CD4-positive, alpha-beta T cell (primary cell): ENCODE data around the gene GALNT2. TPM values are rescaled to one million over a fixed set of nuclear protein-coding genes. Genes with fewer than 3 reads are reported as not detected.

ENCODE experiments used
- ATAC-seq: fragments of 200-7000 bp; cut with Tn5 transposase; one replicate; pipeline ENCODE4 v1.10.0; 2022; ENCODE audit warnings: mild to moderate bottlenecking; ENCODE audit not compliant: poor library complexity
- CTCF ChIA-PET: fragments of 350-600 bp; sonication (Branson Sonifier 250); formaldehyde crosslinking; loops from one replicate; lab custom pipeline; 2021; ENCODE audit warnings: antibody characterized with exemption, inconsistent platforms; lab: Charles Lee
- POLR2A ChIA-PET: fragments of 350-600 bp; sonication (Branson Sonifier 250); formaldehyde crosslinking; loops from one replicate; lab custom pipeline; 2021; ENCODE audit warnings: antibody characterized with exemption, inconsistent platforms; lab: Charles Lee
- DNase-seq, 14 experiments: peaks; one replicate each; pipeline ENCODE4 v3.0.0-alpha.2; 2013 to 2020; ENCODE audit warnings: mixed read lengths in 2 of 14
- H3K27ac ChIP-seq, 2 donors: one replicate each; pipeline versions ENCODE4 v1.5.1 to v1.7.0; 2013; ENCODE audit warnings: low read length in 2 of 2, low read depth in 1 of 2, mild to moderate bottlenecking in 1 of 2
- H3K27me3 ChIP-seq, 2 experiments: 1 replicate in 1 of 2; 2 replicates in 1 of 2; pipeline versions ENCODE4 v1.6.1 to v1.7.0; 2013; ENCODE audit warnings: low read length in 2 of 2, control low read depth in 1 of 2, mild to moderate bottlenecking in 1 of 2, moderate library complexity in 1 of 2; ENCODE audit not compliant: insufficient read depth in 2 of 2, control insufficient read depth in 1 of 2
- H3K36me3 ChIP-seq: one replicate; pipeline ENCODE4 v1.6.1; 2013; ENCODE audit warnings: low read length, control low read depth; ENCODE audit not compliant: insufficient read depth
- H3K4me1 ChIP-seq: one replicate; pipeline ENCODE4 v1.6.1; 2013; ENCODE audit warnings: low read length, control low read depth; ENCODE audit not compliant: insufficient read depth
- H3K4me3 ChIP-seq: one replicate; pipeline ENCODE4 v1.5.1; 2013; ENCODE audit warnings: mild to moderate bottlenecking, low read length, moderate library complexity
- H3K9me3 ChIP-seq, 2 experiments: 1 replicate in 1 of 2; 2 replicates in 1 of 2; pipeline versions ENCODE4 v1.6.1 to v1.7.0; 2013; ENCODE audit warnings: low read length in 2 of 2, mild to moderate bottlenecking in 2 of 2, control low read depth in 1 of 2, moderate library complexity in 1 of 2; ENCODE audit not compliant: control insufficient read depth in 1 of 2, insufficient read depth in 1 of 2
- H3K27ac Mint-ChIP-seq: one replicate; pipeline ENCODE4 v1.8.0; 2020; ENCODE audit warnings: mixed read lengths
- H3K27me3 Mint-ChIP-seq: one replicate; pipeline ENCODE4 v1.8.0; 2021; ENCODE audit warnings: mixed read lengths
- H3K36me3 Mint-ChIP-seq: one replicate; pipeline ENCODE4 v1.8.0; 2021; ENCODE audit warnings: low read depth, mixed read lengths
- H3K4me1 Mint-ChIP-seq: one replicate; pipeline ENCODE4 v1.8.0; 2021; ENCODE audit warnings: low read depth, mixed read lengths
- H3K4me3 Mint-ChIP-seq: one replicate; pipeline ENCODE4 v1.8.0; 2020; ENCODE audit warnings: mild to moderate bottlenecking, mixed read lengths
- H3K9me3 Mint-ChIP-seq: one replicate; pipeline ENCODE4 v1.8.0; 2020; ENCODE audit warnings: mixed read lengths
- intact Hi-C, 2 experiments: fragments of 100-400 bp; cut with DNase I in 1 of 2; cut with micrococcal nuclease in 1 of 2; formaldehyde crosslinking; loops; one replicate each; pipeline versions ENCODE4 v1.15.1 to v1.9.0; 2023 to 2025; cut with DNase I, micrococcal nuclease
- total RNA-seq, 174 experiments: library from RNA in 2 of 174; stranded (reverse) in 2 of 174; gene quantifications; one replicate each; pipeline ENCODE4 v1.2.3 and lab custom pipeline; 2021 to 2026
- TF ChIP-seq, protein P1 (sequence below): fragments of 200-600 bp; IDR thresholded peaks from one replicate; pipeline ENCODE4 v1.8.0; 2022; ENCODE audit warnings: antibody characterized with exemption, mild to moderate bottlenecking

The GALNT2 gene
- total RNA-seq, 2 experiments from 2014 or later: 11.0 to 11.4 TPM

DNA sequence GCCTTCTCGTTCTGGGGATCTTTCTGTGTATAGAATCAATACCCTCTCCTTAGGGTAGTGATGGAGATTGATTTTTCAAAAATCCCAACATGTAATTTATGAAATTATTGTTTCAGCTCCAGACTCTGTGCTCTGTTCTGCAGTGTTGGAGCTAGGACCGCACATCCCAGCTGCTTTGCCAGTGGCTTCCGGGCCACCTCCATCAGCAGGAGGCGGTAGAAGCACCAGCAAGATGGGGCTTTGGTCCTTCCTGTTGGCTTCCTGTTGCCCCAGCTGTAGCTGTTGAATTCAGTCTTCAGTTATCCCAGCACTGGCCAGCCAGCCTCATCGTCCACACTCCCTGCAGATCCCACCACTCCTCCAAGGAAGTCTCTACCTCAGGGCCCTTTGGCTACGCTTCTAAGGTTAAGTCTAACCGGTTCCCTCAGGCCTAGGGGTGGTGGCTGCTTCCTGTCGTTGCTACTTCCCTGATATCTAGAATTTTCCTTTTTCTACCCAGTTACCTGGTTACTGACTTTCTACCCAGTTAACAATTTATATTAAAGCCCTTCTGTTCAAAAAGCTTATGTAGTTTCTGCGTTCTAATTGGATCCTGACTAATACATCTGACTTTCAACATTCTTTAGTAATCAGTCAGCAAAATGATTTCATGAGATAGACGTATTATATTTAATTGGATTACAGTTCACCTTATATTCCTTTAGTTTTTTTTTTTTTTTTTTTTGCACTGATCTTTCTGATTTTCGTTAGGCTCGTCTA lies 24.6 kb downstream of the GALNT2 start:
- Mint-ChIP-seq H3K4me3 (no peak overlapping the region), H3K27ac (no peak overlapping the region), H3K4me1 (peaks cover 36% of the 10 kb centered on the region), H3K27me3 (no peaks in the 10 kb centered on the region), H3K9me3 (no peaks in the 10 kb centered on the region), H3K36me3 (peaks cover 24% of the 10 kb centered on the region)
- POLR2A ChIA-PET: no interaction called here
- Histone ChIP-seq H3K4me3 (no peak overlapping the region), H3K27me3 (no peaks in the 10 kb centered on the region), H3K36me3 (peaks cover 7% of the 10 kb centered on the region), H3K9me3 (no peaks in the 10 kb centered on the region), H3K4me1 (peaks cover 3% of the 10 kb centered on the region), H3K27ac (no peak overlapping the region)
- ATAC-seq: no peak
- CTCF ChIA-PET: interaction anchor here (0.7 kb wide), 1 partner anchor 816 kb away, joined by 3 read pairs; no protein-coding TSS in a partner anchor
- TF ChIP-seq, protein P1, sequence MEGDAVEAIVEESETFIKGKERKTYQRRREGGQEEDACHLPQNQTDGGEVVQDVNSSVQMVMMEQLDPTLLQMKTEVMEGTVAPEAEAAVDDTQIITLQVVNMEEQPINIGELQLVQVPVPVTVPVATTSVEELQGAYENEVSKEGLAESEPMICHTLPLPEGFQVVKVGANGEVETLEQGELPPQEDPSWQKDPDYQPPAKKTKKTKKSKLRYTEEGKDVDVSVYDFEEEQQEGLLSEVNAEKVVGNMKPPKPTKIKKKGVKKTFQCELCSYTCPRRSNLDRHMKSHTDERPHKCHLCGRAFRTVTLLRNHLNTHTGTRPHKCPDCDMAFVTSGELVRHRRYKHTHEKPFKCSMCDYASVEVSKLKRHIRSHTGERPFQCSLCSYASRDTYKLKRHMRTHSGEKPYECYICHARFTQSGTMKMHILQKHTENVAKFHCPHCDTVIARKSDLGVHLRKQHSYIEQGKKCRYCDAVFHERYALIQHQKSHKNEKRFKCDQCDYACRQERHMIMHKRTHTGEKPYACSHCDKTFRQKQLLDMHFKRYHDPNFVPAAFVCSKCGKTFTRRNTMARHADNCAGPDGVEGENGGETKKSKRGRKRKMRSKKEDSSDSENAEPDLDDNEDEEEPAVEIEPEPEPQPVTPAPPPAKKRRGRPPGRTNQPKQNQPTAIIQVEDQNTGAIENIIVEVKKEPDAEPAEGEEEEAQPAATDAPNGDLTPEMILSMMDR: no peak
- no peak for DNase-seq
- intact Hi-C loops: no loop called here

DNA sequence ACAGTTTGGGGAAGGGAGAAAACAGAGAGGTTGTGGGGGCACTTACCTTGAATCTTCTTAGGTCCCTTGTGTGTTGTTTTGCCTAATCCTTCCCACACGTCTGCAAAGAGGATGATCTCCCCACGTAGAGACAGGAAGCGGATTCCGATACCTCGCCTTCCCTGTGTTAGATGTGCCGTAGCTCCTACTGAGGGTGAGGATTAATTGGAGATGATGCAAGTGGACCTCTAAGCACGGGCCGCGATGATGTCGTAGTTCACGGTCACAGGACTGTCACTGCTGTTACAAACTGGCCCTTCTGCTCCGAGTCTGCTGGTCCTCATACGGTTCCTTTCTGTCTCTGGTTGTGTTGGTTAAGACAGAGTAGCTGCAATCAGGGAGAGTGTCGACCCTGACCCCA lies 27.7 kb downstream of the GALNT2 start:
- H3K9me3 ChIP-seq: no peaks in the 10 kb centered on the region
- ATAC-seq (no peak), DNase-seq (no peak)
- no peaks in the 10 kb centered on the region for H3K9me3 Mint-ChIP-seq
- no peaks in the 10 kb centered on the region for H3K27me3 Mint-ChIP-seq
- H3K27ac ChIP-seq: no peak overlapping the region
- H3K36me3 Mint-ChIP-seq: peaks cover 28% of the 10 kb centered on the region
- no peak overlapping the region for H3K27ac Mint-ChIP-seq
- intact Hi-C loops: no loop called here
- CTCF ChIA-PET: no interaction called here
- H3K36me3 ChIP-seq: peaks cover 7% of the 10 kb centered on the region
- H3K4me1 Mint-ChIP-seq: peaks cover 17% of the 10 kb centered on the region
- no peaks in the 10 kb centered on the region for H3K27me3 ChIP-seq
- POLR2A ChIA-PET: no interaction called here
- no peak overlapping the region for H3K4me3 Mint-ChIP-seq
- TF ChIP-seq, protein P1: no peak
- no peak overlapping the region for H3K4me3 ChIP-seq
- no peaks in the 10 kb centered on the region for H3K4me1 ChIP-seq

DNA sequence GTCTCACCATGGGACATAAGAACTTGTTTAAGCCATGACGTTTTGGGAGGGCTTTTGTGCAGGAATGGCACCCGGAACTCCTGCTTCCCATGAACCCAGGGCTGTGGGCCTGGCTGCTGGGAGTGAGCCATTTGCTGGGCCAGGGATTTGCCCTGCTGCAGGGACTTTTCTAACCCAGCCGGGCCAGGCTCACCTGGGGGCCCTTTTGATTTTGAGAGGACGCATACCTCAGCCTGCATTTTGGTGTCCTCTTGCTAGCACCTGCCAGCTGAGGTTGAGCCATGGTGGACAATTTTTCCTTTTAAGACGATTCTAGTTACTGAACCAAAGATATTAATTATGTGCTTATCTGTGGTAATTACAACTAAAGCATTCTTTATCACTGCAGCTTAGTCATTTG lies 28.9 kb downstream of the GALNT2 start:
- POLR2A ChIA-PET: no interaction called here

More for the DNA sequence above, 28.9 kb downstream of the GALNT2 start:
- Mint-ChIP-seq H3K36me3 (peaks cover 19% of the 10 kb centered on the region), H3K27ac (no peak overlapping the region), H3K4me3 (no peak overlapping the region), H3K27me3 (no peaks in the 10 kb centered on the region), H3K4me1 (peaks cover 8% of the 10 kb centered on the region), H3K9me3 (no peaks in the 10 kb centered on the region)
- peaks cover 7% of the 10 kb centered on the region for H3K36me3 ChIP-seq
- no peaks in the 10 kb centered on the region for H3K27me3 ChIP-seq
- intact Hi-C loops: no loop called here
- no peak overlapping the region for H3K4me3 ChIP-seq
- H3K4me1 ChIP-seq: no peaks in the 10 kb centered on the region
- no peaks in the 10 kb centered on the region for H3K9me3 ChIP-seq
- CTCF ChIA-PET: no interaction called here
- no peak for ATAC-seq
- TF ChIP-seq, protein P1: no peak
- no peak overlapping the region for H3K27ac ChIP-seq
- DNase-seq: no peak
